ENCODE measurements around the gene ERC1. TPM values are rescaled to one million over a fixed set of nuclear protein-coding genes. Genes with fewer than 3 reads are reported as not detected.

ERC1 gene
- total RNA-seq, 2 donors from 2014 or later, result 40.3 to 43.0 TPM

- TF ChIP-seq, protein P1, sequence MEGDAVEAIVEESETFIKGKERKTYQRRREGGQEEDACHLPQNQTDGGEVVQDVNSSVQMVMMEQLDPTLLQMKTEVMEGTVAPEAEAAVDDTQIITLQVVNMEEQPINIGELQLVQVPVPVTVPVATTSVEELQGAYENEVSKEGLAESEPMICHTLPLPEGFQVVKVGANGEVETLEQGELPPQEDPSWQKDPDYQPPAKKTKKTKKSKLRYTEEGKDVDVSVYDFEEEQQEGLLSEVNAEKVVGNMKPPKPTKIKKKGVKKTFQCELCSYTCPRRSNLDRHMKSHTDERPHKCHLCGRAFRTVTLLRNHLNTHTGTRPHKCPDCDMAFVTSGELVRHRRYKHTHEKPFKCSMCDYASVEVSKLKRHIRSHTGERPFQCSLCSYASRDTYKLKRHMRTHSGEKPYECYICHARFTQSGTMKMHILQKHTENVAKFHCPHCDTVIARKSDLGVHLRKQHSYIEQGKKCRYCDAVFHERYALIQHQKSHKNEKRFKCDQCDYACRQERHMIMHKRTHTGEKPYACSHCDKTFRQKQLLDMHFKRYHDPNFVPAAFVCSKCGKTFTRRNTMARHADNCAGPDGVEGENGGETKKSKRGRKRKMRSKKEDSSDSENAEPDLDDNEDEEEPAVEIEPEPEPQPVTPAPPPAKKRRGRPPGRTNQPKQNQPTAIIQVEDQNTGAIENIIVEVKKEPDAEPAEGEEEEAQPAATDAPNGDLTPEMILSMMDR (IDR thresholded peaks at IDR 0.05), result no peak
- Histone ChIP-seq H3K4me1 (no peaks in the 10 kb centered on the region), H3K36me3 (peaks cover 31% of the 10 kb centered on the region), H3K4me3 (no peak overlapping the region), H3K27ac (no peak overlapping the region), H3K27me3 (no peaks in the 10 kb centered on the region), H3K9me3 (no peaks in the 10 kb centered on the region)
- no peak for DNase-seq (ENCODE audit: low spot score)
Measured at GRCh38 chr12:1184402-1184801, 193.4 kb downstream of the ERC1 start.

GRCh38 chr12:1185460-1186182 is 194.6 kb downstream of the ERC1 start:
- no peaks in the 10 kb centered on the region for H3K27me3 ChIP-seq
- no peaks in the 10 kb centered on the region for H3K4me1 ChIP-seq
- peaks cover 42% of the 10 kb centered on the region for H3K36me3 ChIP-seq
- H3K27ac ChIP-seq, result no peak overlapping the region
- TF ChIP-seq, protein P1 (IDR thresholded peaks at IDR 0.05), result no peak
- no peak for DNase-seq (ENCODE audit: low spot score)
- no peaks in the 10 kb centered on the region for H3K9me3 ChIP-seq
- H3K4me3 ChIP-seq, result no peak overlapping the region

- Histone ChIP-seq H3K4me1 (no peaks in the 10 kb centered on the region), H3K36me3 (peaks cover 42% of the 10 kb centered on the region), H3K4me3 (no peak overlapping the region), H3K27ac (no peak overlapping the region), H3K9me3 (no peaks in the 10 kb centered on the region), H3K27me3 (no peaks in the 10 kb centered on the region)
- TF ChIP-seq, protein P1 (IDR thresholded peaks at IDR 0.05), result no peak
- no peak for DNase-seq (ENCODE audit: low spot score)
Measured at GRCh38 chr12:1186298-1186697, 195.3 kb downstream of the ERC1 start.

GRCh38 chr12:1188016-1188415 is 197.0 kb downstream of the ERC1 start:
- TF ChIP-seq, protein P1 (IDR thresholded peaks at IDR 0.05), result no peak
- H3K27me3 ChIP-seq, result no peaks in the 10 kb centered on the region
- no peak for DNase-seq (ENCODE audit: low spot score)
- H3K4me1 ChIP-seq, result no peaks in the 10 kb centered on the region
- H3K27ac ChIP-seq, result no peak overlapping the region
- no peaks in the 10 kb centered on the region for H3K9me3 ChIP-seq
- no peak overlapping the region for H3K4me3 ChIP-seq
- peaks cover 44% of the 10 kb centered on the region for H3K36me3 ChIP-seq

DNA sequence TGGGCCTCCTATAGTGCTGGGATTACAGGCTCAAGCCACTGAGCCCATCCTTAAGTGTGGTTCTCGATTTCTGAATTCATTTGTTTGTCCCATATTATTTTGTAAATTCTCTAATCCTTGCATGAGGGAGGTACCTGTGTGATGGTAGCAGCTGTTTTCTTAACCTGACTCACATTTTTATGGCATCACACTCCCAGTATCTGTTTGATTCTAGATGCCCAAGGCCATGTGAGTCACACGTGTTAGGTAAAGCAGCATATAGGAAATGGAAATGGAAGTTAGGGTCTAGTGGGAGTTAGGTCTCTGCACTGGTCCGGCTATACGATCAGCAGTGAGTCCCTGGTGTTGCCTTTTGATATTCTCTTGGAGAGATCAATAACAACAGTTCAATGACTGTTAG is 198.1 kb downstream of the ERC1 start:
- TF ChIP-seq, protein P1 (IDR thresholded peaks at IDR 0.05), result no peak
- Histone ChIP-seq H3K36me3 (peaks cover 35% of the 10 kb centered on the region), H3K4me3 (no peak overlapping the region), H3K9me3 (no peaks in the 10 kb centered on the region), H3K27ac (no peak overlapping the region), H3K4me1 (no peaks in the 10 kb centered on the region), H3K27me3 (no peaks in the 10 kb centered on the region)
- no peak for DNase-seq (ENCODE audit: low spot score)

DNA sequence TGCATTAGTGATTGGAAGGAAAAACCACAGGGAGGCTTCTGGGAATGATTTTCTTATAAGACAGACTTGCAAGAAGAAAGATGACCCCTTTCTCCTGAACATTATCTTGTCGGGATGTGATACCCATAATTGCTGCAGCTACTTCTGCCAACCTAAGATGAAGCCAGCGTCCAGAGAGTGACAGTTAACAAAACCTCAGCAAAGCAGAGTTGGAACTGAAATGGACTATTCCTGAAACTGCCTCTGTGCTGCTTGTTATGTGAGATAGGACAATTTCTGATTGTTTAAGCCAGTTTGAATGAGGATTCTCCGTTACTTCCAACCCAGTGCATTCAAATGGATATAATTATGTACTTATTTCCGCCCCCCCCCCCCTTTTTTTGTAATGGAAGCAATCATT is 204.5 kb downstream of the ERC1 start:
- Histone ChIP-seq H3K9me3 (no peaks in the 10 kb centered on the region), H3K27me3 (no peaks in the 10 kb centered on the region), H3K4me3 (no peak overlapping the region), H3K36me3 (peaks cover 8% of the 10 kb centered on the region), H3K27ac (no peak overlapping the region), H3K4me1 (no peaks in the 10 kb centered on the region)
- DNase-seq (ENCODE audit: low spot score), result no peak
- TF ChIP-seq, protein P1 (IDR thresholded peaks at IDR 0.05), result no peak

All from right atrium auricular region (tissue), 2 donors.